B cell (primary cell): Measurements from ENCODE around the gene RPP14. TPM values are rescaled to one million over a fixed set of nuclear protein-coding genes. Genes with fewer than 3 reads are reported as not detected.

Experiments used
- ATAC-seq: fragments of 200-7000 bp; cut with Tn5 transposase; one replicate; pipeline ENCODE4 v1.10.0; 2021; ENCODE audit warnings: low read depth, mild to moderate bottlenecking, moderate number of reproducible peaks, moderate library complexity
- CTCF ChIA-PET: fragments of 350-600 bp; sonication (Branson Sonifier 250); formaldehyde crosslinking; loops from one replicate; lab custom pipeline; 2021; ENCODE audit warnings: antibody characterized with exemption, inconsistent platforms; lab: Charles Lee
- POLR2A ChIA-PET: fragments of 350-600 bp; sonication (Branson Sonifier 250); formaldehyde crosslinking; loops from one replicate; lab custom pipeline; 2021; ENCODE audit warnings: antibody characterized with exemption; lab: Charles Lee
- DNase-seq: peaks from one replicate; pipeline ENCODE4 v3.0.0; 2013
- H2AFZ ChIP-seq: 2 replicates; pipeline ENCODE4 v1.6.1; 2012; ENCODE audit warnings: mild to moderate bottlenecking, low read depth, low read length; ENCODE audit not compliant: insufficient read depth, poor library complexity, severe bottlenecking
- H3K27ac ChIP-seq, 2 donors: 1 replicate in 1 of 2; 2 replicates in 1 of 2; pipeline ENCODE4 v1.5.1; 2012 to 2013; ENCODE audit warnings: low read length in 2 of 2, mild to moderate bottlenecking in 2 of 2, moderate library complexity in 1 of 2
- H3K27me3 ChIP-seq, 4 experiments: fragments of 200-600 bp in 1 of 4; sonication (generic) in 1 of 4; replicated peaks in 1 of 4; 1 replicate in 2 of 4; 2 replicates in 2 of 4; pipeline versions ENCODE4 v1.6.1 to v1.7.0; 2013 to 2016; ENCODE audit warnings: low read length in 3 of 4, mild to moderate bottlenecking in 2 of 4, mixed read lengths in 1 of 4, moderate library complexity in 1 of 4; ENCODE audit not compliant: insufficient read depth in 4 of 4, control insufficient read depth in 3 of 4; ENCODE audit errors: control extremely low read depth in 1 of 4
- H3K36me3 ChIP-seq, 2 experiments: replicated peaks in 1 of 2; 1 replicate in 1 of 2; 2 replicates in 1 of 2; pipeline versions ENCODE4 v1.6.1 to v1.7.1; 2013; ENCODE audit warnings: low read length in 1 of 2; ENCODE audit not compliant: insufficient read depth in 2 of 2, control insufficient read depth in 1 of 2; ENCODE audit errors: control extremely low read depth in 1 of 2, extremely low read depth in 1 of 2
- H3K4me1 ChIP-seq, 2 donors: fragments of 200-600 bp in 1 of 2; sonication (generic) in 1 of 2; 1 replicate in 1 of 2; 2 replicates in 1 of 2; pipeline versions ENCODE4 v1.5.1 to v1.6.1; 2013 to 2017; ENCODE audit warnings: low read length in 2 of 2; ENCODE audit not compliant: control insufficient read depth in 2 of 2, insufficient read depth in 2 of 2
- H3K4me2 ChIP-seq: replicated peaks from 2 replicates; pipeline ENCODE3; 2012; ENCODE audit warnings: mild to moderate bottlenecking, low read depth, low read length; ENCODE audit not compliant: poor library complexity, severe bottlenecking
- H3K4me3 ChIP-seq, 5 experiments: fragments of 200-600 bp in 1 of 5; sonication (generic) in 1 of 5; 1 replicate in 3 of 5; 2 replicates in 2 of 5; pipeline versions ENCODE4 v1.5.1 to v1.7.0; 2011 to 2016; ENCODE audit warnings: low read length in 4 of 5, mild to moderate bottlenecking in 4 of 5, low read depth in 2 of 5, control low read depth in 1 of 5, moderate library complexity in 1 of 5; ENCODE audit not compliant: insufficient read depth in 1 of 5; ENCODE audit errors: control extremely low read depth in 1 of 5, extremely low read depth in 1 of 5
- H3K79me2 ChIP-seq: fragments of 200-600 bp; sonication (generic); one replicate; pipeline ENCODE4 v1.6.0; 2016; ENCODE audit warnings: low read length; ENCODE audit not compliant: control insufficient read depth, insufficient read depth
- H3K9ac ChIP-seq: fragments of 200-600 bp; sonication (generic); 2 replicates; pipeline ENCODE4 v1.6.1; 2017; ENCODE audit warnings: mild to moderate bottlenecking, low read length, moderate library complexity
- H3K9me3 ChIP-seq, 3 donors: one replicate each; pipeline versions ENCODE4 v1.6.1 to v1.7.1; 2013; ENCODE audit warnings: low read length in 2 of 3; ENCODE audit not compliant: control insufficient read depth in 2 of 3, insufficient read depth in 1 of 3; ENCODE audit errors: control extremely low read depth in 1 of 3
- H4K20me1 ChIP-seq: 2 replicates; pipeline ENCODE4 v1.6.0; 2012; ENCODE audit warnings: mild to moderate bottlenecking, low read length; ENCODE audit not compliant: insufficient read depth, control insufficient read depth, poor library complexity, severe bottlenecking
- H3K27ac Mint-ChIP-seq: one replicate; pipeline ENCODE4 v1.8.0; 2021; ENCODE audit warnings: mixed read lengths
- H3K27me3 Mint-ChIP-seq: one replicate; pipeline ENCODE4 v1.8.0; 2021; ENCODE audit warnings: mixed read lengths
- H3K4me1 Mint-ChIP-seq: one replicate; pipeline ENCODE4 v1.8.0; 2021; ENCODE audit warnings: mixed read lengths
- H3K4me3 Mint-ChIP-seq: one replicate; pipeline ENCODE4 v1.8.0; 2021; ENCODE audit warnings: mixed read lengths
- H3K9me3 Mint-ChIP-seq: one replicate; pipeline ENCODE4 v1.8.0; 2022; ENCODE audit warnings: mixed read lengths; ENCODE audit not compliant: insufficient read depth
- EZH2 ChIP-seq: IDR thresholded peaks from 2 replicates; pipeline ENCODE4 v1.6.1; 2012; ENCODE audit warnings: borderline replicate concordance, low read depth, mild to moderate bottlenecking, moderate library complexity, low read length; ENCODE audit not compliant: insufficient read depth, poor library complexity, severe bottlenecking
- WGBS: methylation state at CpG from one replicate; pipeline ENCODE4 v1.1.5; 2013; ENCODE audit warnings: missing lambda C conversion rate; ENCODE audit not compliant: insufficient coverage; 5-methylcytosine and 5-hydroxymethylcytosine counted together
- intact Hi-C: fragments of 100-400 bp; cut with micrococcal nuclease; formaldehyde crosslinking; loops from one replicate; pipeline ENCODE4 v1.10.0; 2022
- polyA plus RNA-seq: library from polyadenylated mRNA; depleted of rRNA; stranded (reverse); fragments of >200 nt; gene quantifications from 2 replicates; pipeline ENCODE4 v1.2.3, GENCODE V29; 2012
- total RNA-seq, 2 donors: library from RNA; stranded (reverse); fragments of 120-200 nt in 1 of 2; gene quantifications; 1 replicate in 1 of 2; 2 replicates in 1 of 2; pipeline versions ENCODE4 v1.2.3 to v1.2.4, GENCODE V29; 2013 to 2022
- TF ChIP-seq, protein P1 (sequence below): fragments of 200-600 bp; IDR thresholded peaks from one replicate; pipeline ENCODE4 v1.8.0; 2022; ENCODE audit warnings: antibody characterized with exemption, mild to moderate bottlenecking

RPP14 gene
- total and polyA plus RNA-seq, 2 donors (not counting 1 experiment from before 2014, with no cell fraction given), result 4.7 to 17.9 TPM

DNA sequence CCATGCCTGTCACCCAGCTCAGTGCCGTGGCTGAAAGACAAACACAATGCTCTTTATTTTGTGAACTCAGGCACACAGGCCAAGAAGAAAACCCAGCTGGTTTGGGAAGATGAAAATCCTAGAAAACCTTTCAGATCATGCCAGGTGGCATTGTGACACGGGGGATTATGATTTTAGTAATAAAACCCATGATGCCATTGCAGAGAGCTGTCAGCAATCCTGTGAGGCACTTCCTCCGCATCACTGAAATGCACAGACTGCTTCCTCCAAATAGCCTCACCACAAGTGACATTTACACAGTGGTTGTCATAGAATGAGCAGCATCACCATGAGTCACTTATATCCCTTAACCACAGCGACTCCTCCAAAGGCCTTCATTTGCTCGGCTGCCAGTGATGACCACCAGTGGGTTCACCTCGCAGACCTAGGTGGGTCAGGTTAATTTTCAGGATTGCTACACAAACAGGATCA, 45.7 kb upstream of the RPP14 start:
- Histone ChIP-seq H3K9me3 (no peaks in the 10 kb centered on the region), H3K4me3 (no peak overlapping the region), H3K36me3 (peaks cover 1 to 28% of the 10 kb centered on the region in 2 experiments), H2AFZ (no peak overlapping the region), H3K27ac (no peak overlapping the region), H3K4me2 (no peak overlapping the region), H3K27me3 (no peaks in the 10 kb centered on the region), H4K20me1 (no peaks in the 10 kb centered on the region), H3K9ac (no peak overlapping the region), H3K4me1 (no peaks in the 10 kb centered on the region), H3K79me2 (peaks cover 12% of the 10 kb centered on the region)
- TF ChIP-seq, protein P1, sequence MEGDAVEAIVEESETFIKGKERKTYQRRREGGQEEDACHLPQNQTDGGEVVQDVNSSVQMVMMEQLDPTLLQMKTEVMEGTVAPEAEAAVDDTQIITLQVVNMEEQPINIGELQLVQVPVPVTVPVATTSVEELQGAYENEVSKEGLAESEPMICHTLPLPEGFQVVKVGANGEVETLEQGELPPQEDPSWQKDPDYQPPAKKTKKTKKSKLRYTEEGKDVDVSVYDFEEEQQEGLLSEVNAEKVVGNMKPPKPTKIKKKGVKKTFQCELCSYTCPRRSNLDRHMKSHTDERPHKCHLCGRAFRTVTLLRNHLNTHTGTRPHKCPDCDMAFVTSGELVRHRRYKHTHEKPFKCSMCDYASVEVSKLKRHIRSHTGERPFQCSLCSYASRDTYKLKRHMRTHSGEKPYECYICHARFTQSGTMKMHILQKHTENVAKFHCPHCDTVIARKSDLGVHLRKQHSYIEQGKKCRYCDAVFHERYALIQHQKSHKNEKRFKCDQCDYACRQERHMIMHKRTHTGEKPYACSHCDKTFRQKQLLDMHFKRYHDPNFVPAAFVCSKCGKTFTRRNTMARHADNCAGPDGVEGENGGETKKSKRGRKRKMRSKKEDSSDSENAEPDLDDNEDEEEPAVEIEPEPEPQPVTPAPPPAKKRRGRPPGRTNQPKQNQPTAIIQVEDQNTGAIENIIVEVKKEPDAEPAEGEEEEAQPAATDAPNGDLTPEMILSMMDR, result no peak
- no peak for TF ChIP-seq EZH2
- DNase-seq (no peak), ATAC-seq (peak; percentile 17)
- no peaks in the 10 kb centered on the region for H3K27me3 Mint-ChIP-seq
- no peak overlapping the region for H3K27ac Mint-ChIP-seq
- intact Hi-C loops, result no loop called here
- CTCF ChIA-PET, result interaction anchor here (0.9 kb wide), 1 partner anchor 43 kb away, joined by 3 read pairs; no protein-coding TSS in a partner anchor
- no peak overlapping the region for H3K4me3 Mint-ChIP-seq
- no peaks in the 10 kb centered on the region for H3K4me1 Mint-ChIP-seq
- 88% methylated on average over 5 of the region's 6 CpGs for WGBS
- POLR2A ChIA-PET, result no interaction called here
- no peaks in the 10 kb centered on the region for H3K9me3 Mint-ChIP-seq

DNA sequence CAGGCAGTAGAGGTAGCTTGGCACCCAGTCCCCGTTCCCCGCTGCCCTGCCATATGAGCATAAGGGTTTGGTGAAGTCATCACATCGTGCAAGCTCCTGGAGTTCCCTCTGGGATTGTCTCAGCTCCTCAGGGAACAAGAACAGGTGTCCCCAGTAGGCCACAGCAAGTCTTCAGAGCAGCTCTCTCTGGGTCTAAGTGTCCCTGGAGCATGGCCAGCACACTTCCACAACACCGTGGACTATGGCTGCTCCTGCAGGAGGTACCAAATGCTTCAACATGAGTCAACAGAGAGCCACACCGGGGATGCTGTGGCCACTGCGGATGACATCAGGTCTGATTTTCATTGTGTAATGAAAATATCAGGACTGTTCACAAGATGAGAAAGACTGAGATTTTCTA, 45.3 kb upstream of the RPP14 start:
- TF ChIP-seq, protein P1, result no peak
- TF ChIP-seq EZH2, result no peak
- POLR2A ChIA-PET, result no interaction called here
- no peak overlapping the region for H3K4me3 ChIP-seq
- Mint-ChIP-seq H3K27me3 (no peaks in the 10 kb centered on the region), H3K9me3 (no peaks in the 10 kb centered on the region), H3K27ac (no peak overlapping the region), H3K4me1 (no peaks in the 10 kb centered on the region), H3K4me3 (no peak overlapping the region)
- no peak overlapping the region for H3K27ac ChIP-seq
- DNase-seq, result no peak
- no peak overlapping the region for H3K9ac ChIP-seq
- CTCF ChIA-PET, result interaction anchor here (0.9 kb wide), 1 partner anchor 44 kb away, joined by 3 read pairs; no protein-coding TSS in a partner anchor
- no peaks in the 10 kb centered on the region for H3K27me3 ChIP-seq
- no peaks in the 10 kb centered on the region for H3K9me3 ChIP-seq
- ATAC-seq, result no peak
- H2AFZ ChIP-seq, result no peak overlapping the region
- peaks cover 11% of the 10 kb centered on the region for H3K79me2 ChIP-seq
- peaks cover 1 to 29% of the 10 kb centered on the region in 2 experiments for H3K36me3 ChIP-seq
- H4K20me1 ChIP-seq, result no peaks in the 10 kb centered on the region
- intact Hi-C loops, result no loop called here
- H3K4me1 ChIP-seq, result no peaks in the 10 kb centered on the region
- no peak overlapping the region for H3K4me2 ChIP-seq
- WGBS, result 100% methylated on average over 6 of the region's 6 CpGs
